ENCODE measurements around the gene TAS2R3.
A peak's percentile ranks its signal among the peaks of the same experiment; 100 is the strongest.

The TAS2R3 gene

GRCh38 chr7:141737836-141738591 is 25.9 kb upstream of the TAS2R3 start, which contains the start of gene SSBP1:
Gene SSBP1 (plus strand): TSS chr7:141738358. CDS start chr7:141739167, 809 bp downstream.
- H3K9me3 ChIP-seq (ENCODE audit: control insufficient read depth, insufficient read depth, low read length): no peaks in the 10 kb centered on the region
- H3K9me2 ChIP-seq (replicated peaks; ENCODE audit: control insufficient read depth, low read length): no peaks in the 10 kb centered on the region
- H3K79me2 ChIP-seq (ENCODE audit: control insufficient read depth, low read length): peaks cover 47% of the 10 kb centered on the region
- H3K4me3 ChIP-seq (ENCODE audit: low read length): peak within 1 kb of the TSS; percentile 86
- H3K4me1 ChIP-seq (ENCODE audit: control insufficient read depth, low read length): peaks cover 25% of the 10 kb centered on the region
- peak within 1 kb of the TSS; percentile 78 for H3K4me2 ChIP-seq (ENCODE audit: low read length)
- peaks cover 3% of the 10 kb centered on the region; the same call in 1 of the 2 replicates for H3F3A ChIP-seq (ENCODE audit: control insufficient read depth, insufficient read depth)
- H3K27ac ChIP-seq (ENCODE audit: low read depth, low read length): peak within 1 kb of the TSS; percentile 67
- TF ChIP-seq CTCF (IDR thresholded peaks at IDR 0.05; ENCODE audit: low read depth, low read length, poor library complexity, severe bottlenecking) (peak; percentile 96), EZH2phosphoT487 (IDR thresholded peaks at IDR 0.05; ENCODE audit: borderline replicate concordance, low read length) (no peak)
- no peaks in the 10 kb centered on the region for H4K20me1 ChIP-seq (ENCODE audit: control insufficient read depth, insufficient read depth, low read depth, low read length)
- H3K27me3 ChIP-seq (ENCODE audit: control insufficient read depth, low read length): no peaks in the 10 kb centered on the region
- H3K36me3 ChIP-seq (ENCODE audit: control insufficient read depth, low read length): peaks cover 48% of the 10 kb centered on the region

GRCh38 chr7:141738592-141739013 is 25.3 kb upstream of the TAS2R3 start:
- TF ChIP-seq CTCF (IDR thresholded peaks at IDR 0.05; ENCODE audit: low read depth, low read length, poor library complexity, severe bottlenecking) (no peak), EZH2phosphoT487 (IDR thresholded peaks at IDR 0.05; ENCODE audit: borderline replicate concordance, low read length) (no peak)
- Histone ChIP-seq H4K20me1 (ENCODE audit: control insufficient read depth, insufficient read depth, low read depth, low read length) (no peaks in the 10 kb centered on the region), H3F3A (ENCODE audit: control insufficient read depth, insufficient read depth) (peaks cover 3% of the 10 kb centered on the region; the same call in 1 of the 2 replicates), H3K4me3 (ENCODE audit: low read length) (peak overlapping the region; percentile 86), H3K4me2 (ENCODE audit: low read length) (peak overlapping the region; percentile 78), H3K27me3 (ENCODE audit: control insufficient read depth, low read length) (no peaks in the 10 kb centered on the region), H3K27ac (ENCODE audit: low read depth, low read length) (peak overlapping the region; percentile 67), H3K9me2 (replicated peaks; ENCODE audit: control insufficient read depth, low read length) (no peaks in the 10 kb centered on the region), H3K79me2 (ENCODE audit: control insufficient read depth, low read length) (peaks cover 50% of the 10 kb centered on the region), H3K36me3 (ENCODE audit: control insufficient read depth, low read length) (peaks cover 53% of the 10 kb centered on the region), H3K4me1 (ENCODE audit: control insufficient read depth, low read length) (peaks cover 25% of the 10 kb centered on the region), H3K9me3 (ENCODE audit: control insufficient read depth, insufficient read depth, low read length) (no peaks in the 10 kb centered on the region)

- Histone ChIP-seq H3K27ac (ENCODE audit: low read depth, low read length) (no peak overlapping the region), H3K36me3 (ENCODE audit: control insufficient read depth, low read length) (peaks cover 60% of the 10 kb centered on the region), H3K79me2 (ENCODE audit: control insufficient read depth, low read length) (peaks cover 50% of the 10 kb centered on the region), H3K4me3 (ENCODE audit: low read length) (peak overlapping the region; percentile 86), H3K9me3 (ENCODE audit: control insufficient read depth, insufficient read depth, low read length) (no peaks in the 10 kb centered on the region), H4K20me1 (ENCODE audit: control insufficient read depth, insufficient read depth, low read depth, low read length) (no peaks in the 10 kb centered on the region), H3K9me2 (replicated peaks; ENCODE audit: control insufficient read depth, low read length) (no peaks in the 10 kb centered on the region), H3K4me2 (ENCODE audit: low read length) (peak overlapping the region; percentile 78), H3K4me1 (ENCODE audit: control insufficient read depth, low read length) (peaks cover 25% of the 10 kb centered on the region), H3K27me3 (ENCODE audit: control insufficient read depth, low read length) (no peaks in the 10 kb centered on the region), H3F3A (ENCODE audit: control insufficient read depth, insufficient read depth) (peaks cover 3% of the 10 kb centered on the region; the same call in 1 of the 2 replicates)
- no peak for TF ChIP-seq EZH2phosphoT487 (IDR thresholded peaks at IDR 0.05; ENCODE audit: borderline replicate concordance, low read length)
- TF ChIP-seq CTCF (IDR thresholded peaks at IDR 0.05; ENCODE audit: low read depth, low read length, poor library complexity, severe bottlenecking): no peak
These were observed 24.6 kb upstream of the TAS2R3 start for GRCh38 chr7:141739250-141739649.
